NCI-H1092 treated with DMSO at 0.1 percent for 48 hours (cell line): ENCODE data around the gene FGF4.
"Not testable (repeated sequence)": the region's sequence is repeated elsewhere in the genome, so short reads cannot be mapped to it uniquely, and the experiment has no call there.

Experiments
- DNase-seq: peaks from one replicate; lab custom pipeline; 2025; lab: John Stamatoyannopoulos, UW

The FGF4 gene

DNA sequence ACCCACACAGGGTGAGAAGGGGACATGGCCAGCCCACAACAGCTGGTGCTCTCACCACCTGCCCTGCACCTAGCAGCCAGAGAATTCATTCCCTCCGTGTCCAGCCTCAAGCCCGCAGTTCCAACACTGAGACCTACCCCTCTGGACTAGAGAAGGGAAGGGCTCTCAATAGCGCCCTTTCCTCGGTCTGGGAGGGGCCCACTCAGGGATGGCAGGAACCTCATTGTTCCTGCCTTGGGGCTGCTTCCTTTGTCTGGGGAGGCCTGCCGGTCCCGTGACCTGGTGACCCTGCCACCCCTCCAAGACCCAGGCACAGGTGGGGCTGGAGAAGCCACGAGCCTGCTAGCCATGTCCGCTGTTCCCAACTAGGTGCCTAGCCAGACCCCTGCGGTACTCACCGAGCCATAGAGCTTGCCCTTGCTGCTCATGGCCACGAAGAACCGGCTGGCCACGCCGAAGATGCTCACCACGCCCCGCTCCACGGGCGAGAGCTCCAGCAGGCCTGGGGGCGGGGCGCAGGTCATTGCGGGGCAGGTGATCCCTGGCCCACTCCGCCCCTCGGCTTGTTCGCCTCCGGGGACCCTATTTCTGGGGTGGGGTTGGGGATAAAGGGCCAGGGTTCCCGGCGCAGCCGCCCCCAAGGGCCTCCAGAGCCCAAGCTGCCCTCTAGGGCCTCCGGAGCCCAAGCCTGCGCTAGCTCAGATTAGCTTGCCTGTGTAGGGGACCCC is 1.4 kb downstream of the FGF4 start:
- no peak for DNase-seq

DNA sequence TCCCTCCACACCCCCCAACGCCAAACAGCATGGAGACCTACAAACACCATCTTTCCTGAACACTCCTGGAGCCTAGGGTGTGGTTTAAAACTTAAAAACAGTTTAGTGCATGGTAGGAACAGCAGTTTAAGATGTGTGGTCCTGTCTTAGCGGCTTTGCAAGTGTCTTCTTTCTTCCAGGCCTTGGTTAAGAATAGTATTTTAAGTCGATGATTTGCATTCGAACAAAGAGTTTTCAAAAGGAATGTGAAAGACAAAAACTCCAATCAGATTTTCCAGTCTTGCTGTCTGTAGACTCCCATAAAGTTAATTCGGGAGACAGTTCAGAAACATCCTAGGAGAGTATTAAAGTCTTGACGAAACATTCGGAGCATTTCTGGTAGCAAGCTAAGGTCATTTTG is 3.7 kb downstream of the FGF4 start:
- DNase-seq: no peak

- no peak for DNase-seq
Observed at GRCh38 chr11:69770540-69770939, 4.6 kb downstream of the FGF4 start.

- DNase-seq: no peak
Observed at GRCh38 chr11:69765498-69765995, 9.6 kb downstream of the FGF4 start.

GRCh38 chr11:69764918-69765317 is 10.2 kb downstream of the FGF4 start:
- not testable (repeated sequence) for DNase-seq

- no peak for DNase-seq
Observed at GRCh38 chr11:69760319-69760718, 14.8 kb downstream of the FGF4 start.

GRCh38 chr11:69752890-69753289 is 22.3 kb downstream of the FGF4 start:
- DNase-seq: no peak

DNA sequence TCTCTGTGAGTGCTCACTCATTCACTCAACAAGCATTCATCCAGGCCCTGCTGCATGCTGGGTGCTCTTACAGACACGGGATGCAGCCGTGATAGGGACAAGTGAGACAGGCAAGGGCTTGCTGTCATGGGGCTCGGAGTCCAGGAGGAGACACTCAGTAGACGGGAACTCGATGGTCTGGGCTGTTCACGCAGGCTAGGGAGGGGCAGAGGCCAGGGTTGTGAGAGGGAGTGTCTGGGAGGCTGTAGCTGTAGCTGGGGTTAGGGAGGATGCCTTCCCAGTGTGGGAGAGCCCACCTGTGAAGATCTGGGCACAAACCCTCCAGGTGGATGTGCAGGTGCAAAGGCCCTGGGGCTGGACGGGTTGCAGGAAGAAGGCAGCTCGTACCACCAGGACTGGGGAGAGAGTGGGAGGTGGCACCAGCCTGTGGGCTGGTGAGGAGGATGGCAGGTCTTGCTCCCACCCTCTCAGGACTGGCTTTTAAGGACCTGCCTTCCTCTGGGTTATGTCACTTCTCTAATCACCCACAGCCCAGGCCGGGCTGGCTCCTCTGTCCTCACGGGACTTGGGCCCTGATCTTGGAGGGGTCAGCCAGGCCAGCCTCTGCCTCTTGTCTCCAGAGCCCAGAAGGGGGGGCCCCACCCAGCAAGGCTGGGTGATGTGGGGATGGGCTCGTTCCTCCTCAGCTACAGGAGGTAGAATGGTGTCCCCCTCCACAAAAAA is 24.1 kb downstream of the FGF4 start:
- no peak for DNase-seq

DNA sequence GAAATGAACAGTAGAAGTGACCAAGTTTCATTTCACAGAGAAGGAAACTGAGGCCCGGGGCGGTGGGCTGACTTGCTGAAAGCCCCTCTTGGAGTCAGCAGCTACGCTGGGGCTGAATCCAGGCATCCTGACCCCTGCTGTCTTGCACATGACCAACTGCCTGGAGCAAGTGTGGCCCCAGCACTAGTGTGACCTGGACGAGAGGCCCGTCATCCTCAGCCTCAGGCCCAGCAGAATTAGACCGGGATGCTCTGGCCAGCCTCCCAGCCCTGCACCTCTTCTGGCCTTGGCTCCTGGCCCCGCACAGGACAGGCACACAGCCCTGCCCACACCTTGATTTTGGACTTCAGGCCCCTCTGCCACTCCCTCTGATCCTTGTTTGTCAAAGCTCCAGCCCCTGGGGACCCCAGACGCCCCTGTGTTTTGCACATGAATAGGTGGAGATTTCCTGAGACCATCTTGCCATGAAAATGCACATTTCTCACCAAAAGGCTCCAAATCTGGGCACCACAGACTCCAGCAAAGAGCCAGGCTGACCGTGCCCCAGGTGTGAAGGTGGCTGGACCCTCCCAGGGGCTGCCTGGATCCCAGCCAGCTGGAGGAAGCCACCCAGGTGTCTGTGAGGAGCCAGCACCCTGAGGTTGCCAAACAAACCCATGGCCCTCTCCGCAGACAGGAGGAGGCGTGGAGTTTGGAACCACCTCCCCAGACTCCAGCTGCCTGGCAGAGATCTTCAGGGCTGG is 24.9 kb downstream of the FGF4 start:
- DNase-seq: no peak

GRCh38 chr11:69748637-69749036 is 26.5 kb downstream of the FGF4 start:
- DNase-seq: no peak

DNA sequence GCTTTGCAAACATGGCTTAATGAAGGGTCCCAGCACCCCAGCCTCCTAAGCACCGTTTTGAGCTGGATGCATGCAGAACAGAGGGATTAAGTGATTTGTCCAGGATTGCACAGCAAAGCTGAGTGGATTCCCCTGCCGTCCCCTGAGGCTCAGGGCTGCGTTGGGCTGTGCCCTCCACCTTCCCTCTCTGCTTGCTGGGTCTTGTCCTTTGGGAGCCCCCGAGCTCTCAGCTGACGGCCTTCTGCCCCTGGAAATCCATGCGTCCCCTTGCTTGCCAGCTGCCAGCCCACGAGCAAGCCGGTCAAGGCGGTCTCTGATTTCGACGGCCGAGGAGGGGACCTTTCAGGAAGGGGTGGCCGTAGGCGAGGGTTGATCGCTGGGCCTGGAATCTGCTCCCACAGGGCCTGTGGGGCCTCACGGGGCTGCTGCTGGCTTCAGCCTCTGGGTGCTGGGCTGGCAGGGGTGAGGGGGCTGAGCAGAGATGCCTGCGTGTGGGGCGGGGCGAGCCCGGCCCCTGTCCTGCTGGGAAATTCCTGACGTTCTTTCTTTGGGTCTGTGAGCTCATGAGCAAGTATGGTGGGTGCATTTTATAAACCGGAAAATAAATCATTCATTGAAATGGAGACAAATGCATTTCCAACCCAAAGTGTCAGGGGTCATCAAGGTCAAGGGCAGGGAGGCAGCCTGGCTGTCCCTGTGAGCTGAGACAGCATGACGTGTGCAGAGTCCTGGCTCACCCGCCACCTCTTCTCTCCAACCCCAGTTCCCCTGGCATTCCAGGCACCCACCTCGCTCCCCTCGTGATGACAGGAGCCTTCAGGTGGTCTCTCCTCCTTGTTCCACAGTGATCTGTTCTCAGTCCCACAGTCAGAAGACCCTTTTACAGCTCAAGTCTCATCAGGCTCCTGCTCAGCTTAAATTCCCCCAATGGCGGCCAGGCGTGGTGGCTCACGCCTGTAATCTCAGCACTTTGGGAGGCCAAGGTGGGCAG is 28.1 kb downstream of the FGF4 start:
- no peak for DNase-seq

GRCh38 chr11:69746140-69746539 is 29.0 kb downstream of the FGF4 start:
- no peak for DNase-seq

GRCh38 chr11:69745201-69745600 is 29.9 kb downstream of the FGF4 start:
- no peak for DNase-seq

DNA sequence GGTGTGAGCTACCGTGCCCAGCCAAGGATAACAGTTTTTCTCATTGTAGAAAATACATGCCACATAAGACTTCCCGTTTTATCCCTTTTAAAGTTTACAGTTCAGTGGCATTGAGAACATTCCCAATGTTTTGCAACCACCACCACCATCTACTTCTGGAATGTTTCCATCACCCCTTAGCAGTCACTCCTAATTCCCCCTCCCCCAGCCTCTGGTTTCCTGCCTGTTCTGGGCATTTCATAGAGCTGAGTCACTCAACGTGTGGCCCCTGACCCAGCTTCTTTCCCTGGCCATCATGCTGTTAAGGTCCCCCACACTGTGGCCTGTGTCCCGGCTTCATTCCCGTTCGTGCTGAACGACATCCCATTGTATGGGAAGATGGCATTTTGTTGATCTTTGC is 30.7 kb downstream of the FGF4 start:
- DNase-seq: no peak

DNA sequence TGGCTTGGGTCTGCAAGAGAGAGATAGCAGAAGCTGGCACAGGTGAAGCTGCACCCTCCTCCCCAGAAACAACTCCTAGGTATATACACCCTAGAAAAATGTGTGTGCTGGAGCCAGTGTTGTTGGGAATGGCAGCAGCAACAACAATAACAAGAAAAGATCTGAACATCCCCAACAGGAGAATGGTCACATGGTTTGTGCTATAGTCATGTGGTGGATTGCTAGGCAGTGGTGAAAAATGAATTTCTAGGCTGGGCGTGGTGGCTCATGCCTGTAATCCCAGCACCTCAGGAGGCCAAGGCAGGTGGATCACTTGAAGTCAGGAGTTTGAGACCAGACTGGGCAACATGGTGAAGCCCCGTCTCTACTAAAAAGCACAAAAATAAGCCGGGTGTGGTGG is 40.3 kb downstream of the FGF4 start:
- DNase-seq: no peak

DNA sequence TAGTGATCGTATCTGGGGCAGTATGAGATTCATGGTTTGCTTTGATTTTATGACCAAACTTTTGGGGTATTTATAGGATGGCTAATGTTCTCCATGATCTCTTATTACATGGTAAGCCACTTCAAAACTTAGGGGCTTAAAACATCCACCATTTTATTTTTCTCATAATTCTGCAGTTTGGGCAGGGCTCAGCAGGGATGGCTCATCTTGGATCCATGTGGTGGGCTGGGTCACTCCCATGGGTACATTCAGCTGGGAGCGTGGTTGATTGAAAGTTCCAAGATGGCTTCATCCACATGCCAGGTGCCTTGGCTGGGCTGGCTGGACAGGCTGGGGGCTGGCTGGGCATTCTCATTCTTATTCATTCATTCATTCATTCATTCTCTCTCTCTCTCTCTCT is 40.8 kb downstream of the FGF4 start:
- DNase-seq: no peak

- DNase-seq: no peak
Observed at GRCh38 chr11:69732910-69733309, 42.2 kb downstream of the FGF4 start.

- no peak for DNase-seq
Observed at GRCh38 chr11:69731110-69731509, 44.0 kb downstream of the FGF4 start.

DNA sequence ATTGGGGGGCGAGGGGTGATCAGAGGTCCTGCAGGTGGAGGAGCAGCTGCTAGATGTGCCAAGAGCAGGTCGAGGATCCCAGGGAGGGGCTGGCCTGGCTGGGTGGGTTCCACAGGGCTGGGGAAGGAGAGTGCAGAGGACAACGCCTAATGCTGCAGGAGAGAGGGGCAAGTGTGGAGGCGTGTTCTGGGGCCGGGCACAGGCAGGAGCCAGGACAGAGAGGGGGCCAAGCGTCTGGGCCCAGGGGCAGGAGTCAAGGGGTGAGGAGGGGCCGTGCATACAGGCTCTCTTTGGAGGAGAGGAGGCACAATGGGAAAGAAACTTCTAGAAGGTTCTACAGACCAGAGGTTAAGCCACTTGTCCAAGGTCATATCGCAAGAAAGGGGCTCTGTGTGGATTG is 44.6 kb downstream of the FGF4 start:
- no peak for DNase-seq

- DNase-seq: no peak
Observed at GRCh38 chr11:69729252-69729651, 45.9 kb downstream of the FGF4 start.

DNA sequence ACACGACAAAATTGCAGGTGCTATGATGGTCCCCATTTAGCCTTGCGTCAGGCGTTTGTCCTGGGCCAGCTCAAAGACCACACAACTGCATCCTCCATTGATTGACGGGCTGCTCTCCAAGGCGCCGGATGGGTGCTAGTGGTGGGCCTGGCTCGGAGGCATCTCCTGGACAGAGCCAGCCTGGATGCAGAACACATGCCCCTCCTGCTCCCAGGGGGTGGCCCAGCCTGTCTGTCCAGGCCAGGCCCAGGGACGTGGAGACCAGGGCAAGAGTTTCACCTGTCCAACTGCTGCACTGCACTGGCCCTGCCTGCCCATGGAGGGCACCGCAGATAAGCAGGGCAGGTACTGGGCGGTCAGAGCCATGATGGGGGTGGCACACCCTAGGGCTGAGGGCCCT is 47.9 kb downstream of the FGF4 start:
- no peak for DNase-seq

- DNase-seq: no peak
Observed at GRCh38 chr11:69726481-69726880, 48.7 kb downstream of the FGF4 start.
